ENCODE measurements around the gene DUSP12. TPM values are rescaled to one million over a fixed set of nuclear protein-coding genes. Genes with fewer than 3 reads are reported as not detected.
"Not testable (repeated sequence)": the region's sequence is repeated elsewhere in the genome, so short reads cannot be mapped to it uniquely, and the experiment has no call there.

Gene DUSP12
- 10 to 100 TPM in 11 of 12 donors, not detected in 1; 20.2 to 29.7 (median 25.1) TPM for polyA plus RNA-seq (ENCODE audit: insufficient read length in 12 of 12)
- long read RNA-seq, donor 1, transcript DUSP12-201 (6 exons, 1,270 nt): major isoform, 8 of 16 reads
- long read RNA-seq, donor 1, partial matches to known transcripts: 0 of 16 reads
- long read RNA-seq, donor 1, other reads (novel, unspliced or antisense): 5 of 16 reads
- long read RNA-seq, donor 2, transcript DUSP12-201 (6 exons, 1,270 nt): major isoform, 10 of 19 reads
- long read RNA-seq, donor 2, partial matches to known transcripts: 0 of 19 reads
- long read RNA-seq, donor 2, other reads (novel, unspliced or antisense): 8 of 19 reads
- long read RNA-seq, donor 3, partial matches to known transcripts: 0 of 4 reads
- long read RNA-seq, donor 3, other reads (novel, unspliced or antisense): 0 of 4 reads
- long read RNA-seq, donor 4, partial matches to known transcripts: 0 of 3 reads
- long read RNA-seq, donor 4, other reads (novel, unspliced or antisense): 0 of 3 reads
- long read RNA-seq, donor 5, transcript DUSP12-201 (6 exons, 1,270 nt): major isoform, 6 of 24 reads
- long read RNA-seq, donor 5, partial matches to known transcripts: 0 of 24 reads
- long read RNA-seq, donor 5, other reads (novel, unspliced or antisense): 16 of 24 reads
- long read RNA-seq, donor 6, partial matches to known transcripts: 5 of 8 reads
- long read RNA-seq, donor 6, other reads (novel, unspliced or antisense): 0 of 8 reads
- long read RNA-seq, donor 7, partial matches to known transcripts: 0 of 6 reads
- long read RNA-seq, donor 7, other reads (novel, unspliced or antisense): 0 of 6 reads
- long read RNA-seq, donor 8, partial matches to known transcripts: 5 of 18 reads
- long read RNA-seq, donor 8, other reads (novel, unspliced or antisense): 6 of 18 reads
- long read RNA-seq, donor 9, transcript DUSP12-201 (6 exons, 1,270 nt): major isoform, 6 of 6 reads
- long read RNA-seq, donor 9, partial matches to known transcripts: 0 of 6 reads
- long read RNA-seq, donor 9, other reads (novel, unspliced or antisense): 0 of 6 reads
- long read RNA-seq, donor 10, transcript DUSP12-201 (6 exons, 1,270 nt): major isoform, 6 of 8 reads
- long read RNA-seq, donor 10, partial matches to known transcripts: 0 of 8 reads
- long read RNA-seq, donor 10, other reads (novel, unspliced or antisense): 0 of 8 reads
- long read RNA-seq, donor 11, transcript DUSP12-201 (6 exons, 1,270 nt): major isoform, 9 of 20 reads
- long read RNA-seq, donor 11, partial matches to known transcripts: 5 of 20 reads
- long read RNA-seq, donor 11, other reads (novel, unspliced or antisense): 6 of 20 reads

- peak; percentile 96 for DNase-seq
Observed at GRCh38 chr1:161749509-161750407, at the start of gene DUSP12. Gene DUSP12, plus strand, starts transcription at chr1:161749786. Its CDS starts 16 bp downstream, at chr1:161749802.

DNA sequence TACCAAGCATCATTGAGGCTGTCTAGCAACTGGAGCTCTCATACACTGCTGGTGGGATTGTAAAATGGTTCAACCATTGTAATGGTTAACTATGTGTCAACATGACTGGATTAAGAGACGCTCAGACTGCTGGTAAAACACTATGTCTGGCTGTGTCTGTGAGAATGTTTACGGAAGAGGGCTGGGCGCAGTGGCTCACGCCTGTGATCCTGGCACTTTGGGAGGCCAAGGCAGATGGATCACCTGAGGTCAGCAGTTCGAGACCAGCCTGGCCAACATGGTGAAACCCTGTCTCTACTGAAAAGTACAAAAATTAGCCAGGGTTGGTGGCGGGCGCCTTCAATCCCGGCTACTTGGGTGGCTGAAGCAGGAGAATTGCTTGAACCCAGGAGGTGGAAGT, 47.3 kb upstream of the DUSP12 start:
- no peak for DNase-seq

DNA sequence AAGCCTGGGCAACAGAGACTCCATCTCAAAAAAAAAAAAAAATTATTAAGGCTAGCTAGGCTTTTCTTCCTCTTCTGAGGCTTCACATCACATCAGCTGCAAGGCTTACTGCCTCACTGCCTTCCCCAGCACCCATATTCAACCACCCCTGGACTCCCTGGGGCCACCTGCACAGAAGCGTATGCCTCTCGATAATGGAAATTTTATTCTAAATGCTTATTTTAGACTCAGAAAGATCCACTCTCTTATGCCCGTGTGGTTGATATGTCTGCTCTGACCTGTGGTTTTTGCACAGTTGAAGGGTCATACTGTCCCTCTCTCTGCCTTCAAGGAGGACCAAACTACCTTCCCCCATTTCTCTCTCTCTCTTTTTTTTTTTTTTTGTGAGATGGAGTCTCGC, 44.0 kb upstream of the DUSP12 start:
- DNase-seq: no peak

- no peak for DNase-seq
Observed at GRCh38 chr1:161706113-161706481, 43.5 kb upstream of the DUSP12 start.

GRCh38 chr1:161706482-161707347, 42.9 kb upstream of the DUSP12 start, which contains the start of gene FCRLA:
Gene FCRLA, plus strand, starts transcription at chr1:161707229. Its CDS starts 36 bp downstream, at chr1:161707265.
- DNase-seq: peak; percentile 7

DNA sequence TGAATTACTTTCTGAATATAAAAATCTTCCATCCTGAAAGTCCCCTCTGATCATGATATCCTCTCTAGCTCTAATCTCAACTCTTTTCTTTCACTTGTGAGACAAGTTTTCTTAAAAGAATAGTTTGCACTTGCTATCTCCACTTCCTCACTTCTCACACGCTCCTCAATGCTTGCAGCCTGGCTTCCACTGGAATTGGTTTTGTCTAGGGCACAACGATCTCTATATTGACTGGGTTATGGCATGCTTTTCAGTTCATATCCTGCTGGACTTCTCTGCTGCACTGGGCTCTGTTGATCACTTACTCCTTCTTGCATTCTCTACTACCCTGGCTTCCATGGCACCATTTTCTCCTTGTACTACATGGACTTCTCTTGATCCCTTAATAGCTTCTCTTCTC, 42.1 kb upstream of the DUSP12 start:
- no peak for DNase-seq

DNA sequence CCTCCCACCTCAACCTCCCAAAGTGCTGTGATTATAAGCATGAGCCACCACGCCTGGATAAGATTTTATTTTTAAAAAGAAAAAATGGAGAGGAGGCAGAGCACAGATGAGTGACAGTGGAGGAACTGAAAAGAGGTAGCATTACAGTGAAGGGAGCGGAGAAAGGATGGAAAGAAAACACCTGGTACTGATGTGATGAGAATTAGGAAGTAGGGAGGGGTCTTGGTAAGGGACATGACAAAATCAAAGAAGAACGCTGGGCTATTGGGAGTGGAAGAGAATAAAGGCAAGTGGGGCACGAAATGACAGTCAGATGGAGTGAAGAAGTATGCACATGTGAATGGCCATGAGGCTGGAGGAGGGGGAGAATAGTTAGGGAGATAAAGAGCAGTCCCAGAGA, 40.2 kb upstream of the DUSP12 start:
- DNase-seq: no peak

DNA sequence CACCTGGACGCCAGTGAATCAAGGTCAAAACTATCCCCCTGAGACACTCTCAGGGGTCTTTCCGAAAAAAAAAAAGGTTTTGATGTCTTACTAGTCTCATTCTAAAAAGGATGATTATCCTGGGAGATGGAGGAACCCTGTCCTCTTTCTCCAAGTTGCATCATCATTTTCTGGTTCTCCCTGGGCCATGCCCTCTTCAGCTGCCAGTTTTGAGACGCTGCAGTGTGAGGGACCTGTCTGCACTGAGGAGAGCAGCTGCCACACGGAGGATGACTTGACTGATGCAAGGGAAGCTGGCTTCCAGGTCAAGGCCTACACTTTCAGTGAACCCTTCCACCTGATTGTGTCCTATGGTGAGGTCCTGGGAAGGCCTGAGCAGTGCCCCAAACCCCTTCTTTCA, 39.0 kb upstream of the DUSP12 start:
- DNase-seq: no peak

GRCh38 chr1:161718559-161719324, 30.8 kb upstream of the DUSP12 start:
- no peak for DNase-seq

- no peak for DNase-seq
Observed at GRCh38 chr1:161719325-161719611, 30.3 kb upstream of the DUSP12 start.

- DNase-seq: no peak
Observed at GRCh38 chr1:161720422-161720821, 29.2 kb upstream of the DUSP12 start.

DNA sequence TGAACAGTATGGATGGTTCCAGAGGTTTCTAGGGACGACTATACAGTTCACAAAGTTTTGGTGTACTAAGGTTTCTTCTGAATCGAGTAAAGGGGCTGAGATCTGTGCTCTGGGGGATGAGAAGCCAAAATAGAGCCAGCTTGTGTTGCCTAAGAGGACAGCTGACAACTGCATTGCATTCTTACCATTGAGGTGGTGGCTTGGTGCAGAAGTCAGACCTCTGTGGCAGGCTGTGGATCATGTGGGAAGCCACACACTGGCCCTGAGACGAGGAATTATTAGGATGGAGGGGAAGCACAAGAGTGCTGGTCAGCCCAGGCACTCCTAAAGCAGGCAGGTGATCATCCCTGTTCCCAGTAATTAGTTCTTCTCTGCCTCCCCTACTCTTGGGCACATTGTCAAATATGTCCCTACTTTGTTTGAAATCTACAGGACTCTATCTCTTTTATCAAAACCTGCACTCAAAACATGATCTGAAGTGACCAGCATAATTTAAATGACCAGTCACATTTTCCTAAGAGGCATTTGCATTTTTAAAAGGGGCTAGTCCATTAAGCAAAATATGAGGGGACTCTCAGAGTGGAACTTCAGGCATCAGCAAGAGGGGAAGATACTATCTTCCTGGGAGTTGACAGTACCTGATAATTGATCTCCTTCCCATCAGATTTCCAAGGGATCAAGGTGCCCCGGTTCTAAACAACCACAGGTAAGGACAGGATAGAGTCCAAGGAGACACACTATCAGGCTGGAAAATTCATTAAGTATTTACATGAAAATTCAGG, 28.4 kb upstream of the DUSP12 start, which contains the start of gene FCRLB:
Gene FCRLB, plus strand, starts transcription at position 589 of the 782 bp plus-strand sequence. CDS start 1,129 bp downstream, outside the sequence.
- DNase-seq: no peak

DNA sequence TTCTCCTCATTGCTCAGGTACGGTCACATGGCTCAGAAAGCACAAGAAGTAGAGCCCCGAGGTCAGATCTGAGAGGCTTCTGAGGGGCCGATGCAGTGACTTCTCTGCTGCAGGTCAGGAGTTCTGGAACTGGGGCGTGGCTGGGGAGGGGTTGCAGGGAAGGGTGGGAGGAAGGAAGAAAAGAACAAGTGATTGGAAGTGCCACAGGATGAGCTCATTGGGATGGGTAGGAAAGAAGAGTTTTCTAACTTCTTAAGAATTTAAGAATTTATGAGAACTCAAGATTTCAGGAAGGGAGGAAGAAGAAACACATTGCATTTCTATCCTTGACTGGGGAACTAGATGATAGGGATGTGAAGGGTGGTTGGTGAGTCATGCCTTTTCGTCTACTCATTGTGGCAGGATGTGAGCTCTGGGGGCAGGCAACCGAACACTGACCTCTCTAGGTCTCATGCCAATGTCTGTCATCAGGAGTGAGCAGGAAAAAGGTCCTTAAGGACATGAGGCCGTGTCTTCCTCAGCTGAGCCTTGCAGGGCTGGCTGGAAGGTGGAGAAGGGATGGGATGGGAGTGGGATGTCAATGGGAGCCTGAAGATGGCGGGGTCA, 27.7 kb upstream of the DUSP12 start:
- DNase-seq: no peak

- DNase-seq: no peak
Observed at GRCh38 chr1:161722406-161722805, 27.2 kb upstream of the DUSP12 start.

GRCh38 chr1:161723459-161724141, 26.0 kb upstream of the DUSP12 start:
- no peak for DNase-seq

GRCh38 chr1:161725258-161725907, 24.2 kb upstream of the DUSP12 start:
- not testable (repeated sequence) for DNase-seq
